H1 (cell line): ENCODE data around the gene ARID1B. TPM values are rescaled to one million over a fixed set of nuclear protein-coding genes. Genes with fewer than 3 reads are reported as not detected.

Source experiments
- CTCF ChIA-PET: fragments of 300-600 bp; sonication (Branson Sonifier 250); formaldehyde crosslinking; loops from one replicate; lab custom pipeline; 2021; ENCODE audit not compliant: partially characterized antibody; lab: Charles Lee
- POLR2A ChIA-PET: fragments of 300-600 bp; sonication (Branson Sonifier 250); formaldehyde crosslinking; loops from one replicate; lab custom pipeline; 2021; ENCODE audit warnings: inconsistent platforms; ENCODE audit not compliant: partially characterized antibody; lab: Charles Lee
- DNase-seq, 2 experiments: peaks; one replicate each; pipeline versions ENCODE4 v3.0.0 to v3.0.0-alpha.2; 2010 to 2022; ENCODE audit warnings: low spot score in 2 of 2, low read depth in 1 of 2, mixed read lengths in 1 of 2
- FAIRE-seq: peaks from 2 replicates; lab custom pipeline; 2011; peaks lifted over from hg19 to GRCh38; lab: Jason Lieb, UNC
- H2AFZ ChIP-seq: 2 replicates; pipeline ENCODE4 v1.8.1; 2012; ENCODE audit warnings: low read length, inconsistent platforms
- H2AK5ac ChIP-seq: 2 replicates; pipeline ENCODE4 v1.6.1; 2013; ENCODE audit warnings: low read depth, low read length
- H2BK120ac ChIP-seq: replicated peaks from 2 replicates; pipeline ENCODE3; 2013; ENCODE audit warnings: low read depth, low read length, inconsistent platforms
- H2BK12ac ChIP-seq: 2 replicates; pipeline ENCODE4 v1.6.1; 2013; ENCODE audit warnings: low read depth, low read length
- H2BK15ac ChIP-seq: 2 replicates; pipeline ENCODE4 v1.6.1; 2013; ENCODE audit warnings: low read length
- H2BK20ac ChIP-seq: 2 replicates; pipeline ENCODE4 v1.6.1; 2013; ENCODE audit warnings: low read length
- H2BK5ac ChIP-seq: 2 replicates; pipeline ENCODE4 v1.6.1; 2013; ENCODE audit warnings: low read depth, low read length
- H3K14ac ChIP-seq: 2 replicates; pipeline ENCODE4 v1.6.1; 2013; ENCODE audit warnings: inconsistent platforms; ENCODE audit not compliant: insufficient read length
- H3K18ac ChIP-seq: 2 replicates; pipeline ENCODE4 v1.6.1; 2013; ENCODE audit warnings: low read length; ENCODE audit errors: extremely low read depth
- H3K23ac ChIP-seq: 2 replicates; pipeline ENCODE4 v1.6.1; 2013; ENCODE audit warnings: inconsistent platforms; ENCODE audit not compliant: insufficient read length
- H3K23me2 ChIP-seq: 2 replicates; pipeline ENCODE4 v1.6.1; 2013; ENCODE audit warnings: low read depth, low read length
- H3K27ac ChIP-seq: 2 replicates; pipeline ENCODE4 v1.6.1; 2011; ENCODE audit warnings: low read depth, low read length, inconsistent platforms
- H3K27me3 ChIP-seq, 4 experiments: replicated peaks in 1 of 4; 1 replicate in 1 of 4; 2 replicates in 3 of 4; pipeline versions ENCODE4 v1.6.1 to v1.8.1; 2011 to 2013; ENCODE audit warnings: low read length in 3 of 4, mild to moderate bottlenecking in 3 of 4, inconsistent platforms in 2 of 4, mixed read lengths in 2 of 4, moderate library complexity in 1 of 4; ENCODE audit not compliant: control insufficient read depth in 3 of 4, insufficient read depth in 3 of 4; ENCODE audit errors: extremely low read depth in 1 of 4
- H3K36me3 ChIP-seq, 4 experiments: 2 replicates each; pipeline versions ENCODE4 v1.6.1 to v1.8.1; 2011 to 2013; ENCODE audit warnings: mild to moderate bottlenecking in 4 of 4, low read length in 3 of 4, moderate library complexity in 2 of 4, control low read depth in 1 of 4, inconsistent platforms in 1 of 4; ENCODE audit not compliant: insufficient read depth in 4 of 4, control insufficient read depth in 2 of 4
- H3K4ac ChIP-seq: replicated peaks from 2 replicates; pipeline ENCODE3; 2013; ENCODE audit warnings: low read length, low read depth, mixed read lengths, inconsistent platforms; ENCODE audit not compliant: insufficient read length
- H3K4me1 ChIP-seq, 4 experiments: replicated peaks in 1 of 4; 1 replicate in 1 of 4; 2 replicates in 3 of 4; pipeline versions ENCODE4 v1.6.1 to v1.8.1; 2011 to 2013; ENCODE audit warnings: low read length in 3 of 4, inconsistent platforms in 2 of 4, mixed read lengths in 1 of 4; ENCODE audit not compliant: insufficient read depth in 4 of 4, control insufficient read depth in 3 of 4
- H3K4me2 ChIP-seq, 2 experiments: 2 replicates each; pipeline versions ENCODE4 v1.6.1 to v1.8.1; 2011 to 2013; ENCODE audit warnings: low read depth in 2 of 2, low read length in 2 of 2, control low read depth in 1 of 2, inconsistent platforms in 1 of 2, mild to moderate bottlenecking in 1 of 2; ENCODE audit not compliant: insufficient read depth in 1 of 2
- H3K4me3 ChIP-seq, 4 experiments: fragments of 200-600, 300-600 bp in 1 of 4; sonication (generic), shearing (Covaris generic), sonication (Bioruptor Twin) in 1 of 4; 2 replicates each; pipeline versions ENCODE4 v1.5.1 to v1.8.1; 2011 to 2016; ENCODE audit warnings: low read length in 4 of 4, low read depth in 3 of 4, control low read depth in 2 of 4, inconsistent platforms in 2 of 4, mild to moderate bottlenecking in 2 of 4, mixed read lengths in 1 of 4, moderate library complexity in 1 of 4; ENCODE audit not compliant: insufficient read depth in 2 of 4; ENCODE audit errors: extremely low read depth in 1 of 4
- H3K56ac ChIP-seq: replicated peaks from 2 replicates; pipeline ENCODE3; 2013; ENCODE audit warnings: low read depth, mild to moderate bottlenecking, mixed read lengths, low read length, inconsistent platforms; ENCODE audit not compliant: insufficient read length
- H3K79me1 ChIP-seq: 2 replicates; pipeline ENCODE4 v1.6.1; 2013; ENCODE audit warnings: low read depth, low read length, control low read depth
- H3K79me2 ChIP-seq, 2 experiments: 2 replicates each; pipeline versions ENCODE4 v1.6.1 to v1.8.1; 2012 to 2013; ENCODE audit warnings: low read length in 2 of 2, mild to moderate bottlenecking in 2 of 2, inconsistent platforms in 1 of 2; ENCODE audit not compliant: insufficient read depth in 2 of 2, control insufficient read depth in 1 of 2
- H3K9ac ChIP-seq, 4 experiments: replicated peaks in 1 of 4; 1 replicate in 1 of 4; 2 replicates in 3 of 4; pipeline versions ENCODE4 v1.6.1 to v1.8.1; 2011 to 2013; ENCODE audit warnings: low read depth in 3 of 4, low read length in 3 of 4, control low read depth in 2 of 4, mild to moderate bottlenecking in 2 of 4, moderate library complexity in 2 of 4, inconsistent platforms in 1 of 4; ENCODE audit errors: extremely low read depth in 1 of 4
- H3K9me3 ChIP-seq, 2 experiments: 2 replicates each; pipeline versions ENCODE4 v1.6.1 to v1.8.1; 2012 to 2013; ENCODE audit warnings: mild to moderate bottlenecking in 2 of 2, moderate library complexity in 2 of 2, control low read depth in 1 of 2, inconsistent platforms in 1 of 2, low read depth in 1 of 2, low read length in 1 of 2, mixed read lengths in 1 of 2; ENCODE audit not compliant: insufficient read depth in 2 of 2
- H4K20me1 ChIP-seq, 2 experiments: replicated peaks in 1 of 2; 2 replicates each; pipeline versions ENCODE3 to v1.8.1; 2011 to 2013; ENCODE audit warnings: inconsistent platforms in 2 of 2, low read length in 2 of 2, mild to moderate bottlenecking in 1 of 2; ENCODE audit not compliant: insufficient read depth in 2 of 2, control insufficient read depth in 1 of 2
- H4K5ac ChIP-seq: 2 replicates; pipeline ENCODE4 v1.6.1; 2013; ENCODE audit warnings: low read length, low read depth, mixed read lengths, inconsistent platforms; ENCODE audit not compliant: insufficient read length
- H4K8ac ChIP-seq: 2 replicates; pipeline ENCODE4 v1.8.0; 2013; ENCODE audit warnings: mild to moderate bottlenecking, moderate library complexity, low read length, inconsistent platforms; ENCODE audit not compliant: insufficient read depth; ENCODE audit errors: extremely low read depth
- H4K91ac ChIP-seq: replicated peaks from 2 replicates; pipeline ENCODE3; 2013; ENCODE audit warnings: low read length, mixed read lengths, inconsistent platforms; ENCODE audit not compliant: insufficient read length
- BACH1 ChIP-seq: IDR thresholded peaks from 2 replicates; pipeline ENCODE4 v1.6.1; 2012; ENCODE audit warnings: low read length, improper control_type of control experiment
- CBX8 ChIP-seq: fragments of 300-800, 300-1000 bp; sonication (generic); IDR thresholded peaks from 2 replicates; pipeline ENCODE4 v1.7.1; 2016; ENCODE audit warnings: low read depth, low read length, borderline replicate concordance
- CHD1 ChIP-seq: IDR thresholded peaks from 2 replicates; pipeline ENCODE4 v1.6.1; 2012; ENCODE audit warnings: low read depth, low read length, improper control_type of control experiment
- CTBP2 ChIP-seq: IDR thresholded peaks from 2 replicates; pipeline ENCODE4 v1.7.0; 2011; ENCODE audit warnings: borderline replicate concordance, mild to moderate bottlenecking, moderate library complexity, mixed read lengths, low read length; ENCODE audit not compliant: insufficient read depth, insufficient read length
- EP300 ChIP-seq, 2 experiments: IDR thresholded peaks; 1 replicate in 1 of 2; 2 replicates in 1 of 2; pipeline ENCODE4 v1.6.1; 2011 to 2012; ENCODE audit warnings: low read depth in 2 of 2, low read length in 2 of 2, mild to moderate bottlenecking in 2 of 2, borderline replicate concordance in 1 of 2, inconsistent platforms in 1 of 2, moderate library complexity in 1 of 2
- HDAC2 ChIP-seq, 2 experiments: fragments of 300-600 bp in 1 of 2; sonication (generic) in 1 of 2; IDR thresholded peaks; 2 replicates each; pipeline ENCODE4 v1.6.1; 2011 to 2012; ENCODE audit warnings: low read depth in 2 of 2, low read length in 2 of 2, mild to moderate bottlenecking in 2 of 2, moderate library complexity in 2 of 2, borderline replicate concordance in 1 of 2, inconsistent platforms in 1 of 2
- RAD21 ChIP-seq, 2 experiments: IDR thresholded peaks in 1 of 2; conservative IDR thresholded peaks in 1 of 2; 2 replicates each; pipeline ENCODE4 v1.6.1; 2011; ENCODE audit warnings: low read depth in 2 of 2, low read length in 2 of 2, improper control_type of control experiment in 1 of 2, inconsistent platforms in 1 of 2, mild to moderate bottlenecking in 1 of 2, moderate library complexity in 1 of 2
- RFX5 ChIP-seq: IDR thresholded peaks from 2 replicates; pipeline ENCODE4 v1.6.1; 2011; ENCODE audit warnings: low read depth, low read length, improper control_type of control experiment, borderline replicate concordance
- SAP30 ChIP-seq: fragments of 300-600 bp; sonication (generic); IDR thresholded peaks from 2 replicates; pipeline ENCODE4 v1.7.1; 2012; ENCODE audit warnings: low read length, moderate library complexity, mild to moderate bottlenecking, inconsistent platforms; ENCODE audit not compliant: insufficient read depth, insufficient replicate concordance
- SIRT6 ChIP-seq: IDR thresholded peaks from one replicate; pipeline ENCODE4 v1.7.1; 2012; ENCODE audit warnings: low read length, inconsistent platforms
- SIX5 ChIP-seq: IDR thresholded peaks from 2 replicates; pipeline ENCODE4 v1.6.1; 2011; ENCODE audit warnings: mild to moderate bottlenecking, low read depth, low read length
- SP1 ChIP-seq: IDR thresholded peaks from 2 replicates; pipeline ENCODE4 v1.6.1; 2011; ENCODE audit warnings: low read depth, low read length
- TCF12 ChIP-seq: IDR thresholded peaks from 2 replicates; pipeline ENCODE4 v1.6.1; 2011; ENCODE audit warnings: low read depth, mild to moderate bottlenecking, low read length
- ZNF274 ChIP-seq: IDR thresholded peaks from 2 replicates; pipeline ENCODE4 v1.7.0; 2012; ENCODE audit warnings: low read length, borderline replicate concordance; ENCODE audit errors: extremely low read depth
- WGBS, 2 experiments: shearing (Covaris generic) in 1 of 2; methylation state at CpG; one replicate each; pipeline versions ENCODE4 v1.1.6 to v1.1.7; 2013 to 2015; ENCODE audit warnings: low lambda C conversion rate in 2 of 2, mixed read lengths in 2 of 2, inconsistent platforms in 1 of 2, low coverage in 1 of 2, missing lambda C conversion rate in 1 of 2; ENCODE audit not compliant: insufficient replicate concordance in 2 of 2, insufficient coverage in 1 of 2, insufficient read length in 1 of 2; ENCODE audit errors: extremely low coverage in 1 of 2, missing lambda C conversion rate in 1 of 2; 5-methylcytosine and 5-hydroxymethylcytosine counted together
- polyA plus RNA-seq, 7 experiments: library from polyadenylated mRNA; depleted of rRNA in 3 of 7; stranded (reverse) in 5 of 7; unstranded in 2 of 7; fragments of >200 nt in 5 of 7; fragments of 200-250 nt in 2 of 7; gene quantifications; 1 replicate in 5 of 7; 2 replicates in 1 of 7; 4 replicates in 1 of 7; pipeline versions ENCODE4 v1.2.1 to v1.2.3, GENCODE V29; 2011 to 2013; ENCODE audit warnings: missing spikeins in 2 of 7, mixed read lengths in 2 of 7
- total RNA-seq: library from RNA; stranded (reverse); fragmentation: NEBNext Ultra II Directional; extraction: Animal tissue kit (Norgen Biotek cat#: 25700); gene quantifications from 2 replicates; pipeline ENCODE4 v1.2.1, GENCODE V29; 2021

ARID1B gene
- total and polyA plus RNA-seq, 2 of the 8 experiments (the other 6 are each of a cell fraction or from before 2014, with no cell fraction given), result 24.3 to 70.3 TPM

DNA sequence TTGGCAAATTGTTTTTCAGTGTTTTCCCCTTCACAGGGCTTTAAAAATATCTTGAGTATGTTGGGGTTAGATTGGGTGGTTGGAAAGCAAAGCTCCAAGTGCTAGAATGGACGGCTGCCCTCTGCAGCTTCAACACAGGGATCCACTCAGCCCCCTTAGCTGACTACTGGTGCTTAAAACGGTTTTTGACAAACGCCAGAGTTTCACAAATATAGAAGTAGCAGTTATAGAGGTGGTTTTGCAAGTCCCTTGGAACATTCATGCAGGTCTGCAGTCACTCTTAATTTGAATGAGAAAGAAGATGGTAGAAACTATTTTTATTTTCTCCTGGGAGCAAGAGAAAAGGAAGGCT is 175.9 kb downstream of the ARID1B start:
- no peak overlapping the region for H3K23ac ChIP-seq
- no peak overlapping the region for H2BK12ac ChIP-seq
- H3K23me2 ChIP-seq, result no peaks in the 10 kb centered on the region
- CTCF ChIA-PET, result interaction anchor here (0.9 to 2.9 kb wide), 8 partner anchors 8 to 83 kb away, joined by 3 to 16 read pairs (median 4); no protein-coding TSS in a partner anchor
- no peaks in the 10 kb centered on the region for H3K9me3 ChIP-seq
- peak overlapping the region in 1 of 4 experiments; percentile 9; a peak in 1 of 8 replicates for H3K4me3 ChIP-seq
- no peak overlapping the region for H2AFZ ChIP-seq
- H2BK5ac ChIP-seq, result no peak overlapping the region
- no peak overlapping the region for H4K8ac ChIP-seq
- H2AK5ac ChIP-seq, result no peak overlapping the region
- TF ChIP-seq HDAC2 (IDR thresholded peaks at IDR 0.05; ENCODE audit: borderline replicate concordance in 1 of 2, low read depth in 2 of 2, low read length in 2 of 2), result no peak
- TF ChIP-seq CHD1, result no peak
- TF ChIP-seq RFX5, result no peak
- no peak for TF ChIP-seq ZNF274
- no peak for TF ChIP-seq CBX8
- no peak for TF ChIP-seq SIRT6
- TF ChIP-seq RAD21 (IDR thresholded peaks at IDR 0.05 in 1 of 2, conservative IDR thresholded peaks at IDR 0.05 in 1 of 2; ENCODE audit: low read depth in 2 of 2, low read length in 2 of 2), result no peak
- TF ChIP-seq SIX5, result no peak
- TF ChIP-seq TCF12, result no peak
- TF ChIP-seq SAP30, result no peak
- no peak for TF ChIP-seq SP1
- TF ChIP-seq BACH1, result no peak
- no peak for TF ChIP-seq CTBP2
- TF ChIP-seq EP300 (IDR thresholded peaks at IDR 0.05; ENCODE audit: borderline replicate concordance in 1 of 2, low read depth in 2 of 2, low read length in 2 of 2), result no peak
- TF ChIP-seq, all 59 proteins: peak for 0
- WGBS, 2 experiments, result 54% methylated on average over 3 of the region's 3 CpGs; no CpG with 5 or more reads in 1 of the 2 experiments
- Histone ChIP-seq H3K4me2 (peak overlapping the region in 1 of 2 experiments; percentile 30; a peak in 1 of 4 replicates), H4K91ac (no peak overlapping the region), H3K56ac (no peak overlapping the region), H4K5ac (no peak overlapping the region), H3K4ac (no peak overlapping the region), H3K36me3 (no peaks in the 10 kb centered on the region), H3K79me2 (peaks cover 6 to 97% of the 10 kb centered on the region in 2 experiments; a peak in 3 of 4 replicates), H4K20me1 (peaks cover 3 to 4% of the 10 kb centered on the region in 2 experiments), H3K18ac (no peak overlapping the region), H3K4me1 (peaks cover 0 to 15% (median 12%) of the 10 kb centered on the region in 4 experiments; a peak in 6 of 7 replicates), H3K27ac (no peak overlapping the region), H3K9ac (no peak overlapping the region), H3K79me1 (peaks cover 17% of the 10 kb centered on the region), H2BK120ac (no peak overlapping the region), H2BK20ac (no peak overlapping the region), H3K27me3 (no peaks in the 10 kb centered on the region), H3K14ac (no peak overlapping the region), H2BK15ac (no peak overlapping the region)
- POLR2A ChIA-PET, result no interaction called here
- FAIRE-seq (no peak), DNase-seq (no peak)
